GM23338 (cell line): Measurements from ENCODE around the gene LGALS8. TPM values are rescaled to one million over a fixed set of nuclear protein-coding genes. Genes with fewer than 3 reads are reported as not detected.

Source experiments
- EZH2 ChIP-seq: fragments of 200-600 bp; sonication (generic); IDR thresholded peaks from one replicate; pipeline ENCODE4 v1.8.0; 2017; ENCODE audit warnings: antibody characterized with exemption, mild to moderate bottlenecking, low read depth; ENCODE audit not compliant: unreplicated experiment
- STAT1 ChIP-seq: IDR thresholded peaks from one replicate; pipeline ENCODE4 v1.6.1; 2016; ENCODE audit warnings: antibody characterized with exemption; ENCODE audit not compliant: unreplicated experiment
- ZNF114 ChIP-seq: fragments of 250-450 bp; sonication (Bioruptor Pico); IDR thresholded peaks from 2 replicates; pipeline ENCODE4 v1.5.0; 2020; ENCODE audit warnings: mild to moderate bottlenecking, moderate library complexity
- ZNF331 ChIP-seq: fragments of 250-450 bp; sonication (Bioruptor Pico); IDR thresholded peaks from 2 replicates; pipeline ENCODE4 v1.5.0; 2020; ENCODE audit warnings: low read depth, mild to moderate bottlenecking, moderate library complexity
- polyA plus RNA-seq: library from polyadenylated mRNA; unstranded; fragments of >200 nt; fragmentation: Nextera tagmentation; extraction: Ambion mirVana; gene quantifications from 2 replicates; pipeline ENCODE4 v1.2.1, GENCODE V29; 2016
- total RNA-seq: library from RNA; depleted of rRNA; stranded (reverse); fragments of >200 nt; shearing (Covaris generic); gene quantifications from 2 replicates; pipeline ENCODE4 v1.2.3, GENCODE V29; 2014; rRNA removed
- TF ChIP-seq, protein P1 (sequence below): IDR thresholded peaks from one replicate; pipeline ENCODE4 v1.6.1; 2018; ENCODE audit warnings: antibody characterized with exemption; ENCODE audit not compliant: unreplicated experiment

LGALS8 gene
- total and polyA plus RNA-seq, 2 experiments from 2014 or later, result 10.1 to 11.5 TPM

DNA sequence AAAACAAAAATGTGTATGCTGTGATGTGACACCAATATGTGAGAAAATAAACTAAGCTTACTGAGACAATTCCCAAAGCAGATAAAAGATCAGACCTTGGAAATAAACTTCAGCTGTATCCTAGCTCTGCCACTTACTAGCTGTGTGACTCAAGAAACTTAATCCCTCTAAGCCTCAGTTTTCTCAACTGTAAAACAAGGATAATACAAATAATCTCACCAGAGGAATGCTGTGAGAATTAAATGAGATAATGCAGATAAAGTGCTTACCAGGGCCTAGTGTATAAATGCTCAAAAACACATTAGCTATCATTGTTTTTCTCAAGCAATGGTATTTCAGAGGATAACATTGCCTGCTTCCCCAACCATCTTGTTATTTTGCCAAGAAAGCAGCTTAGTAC is 78.4 kb downstream of the LGALS8 start (continued):
- no peak for TF ChIP-seq ZNF331
- TF ChIP-seq, protein P1, sequence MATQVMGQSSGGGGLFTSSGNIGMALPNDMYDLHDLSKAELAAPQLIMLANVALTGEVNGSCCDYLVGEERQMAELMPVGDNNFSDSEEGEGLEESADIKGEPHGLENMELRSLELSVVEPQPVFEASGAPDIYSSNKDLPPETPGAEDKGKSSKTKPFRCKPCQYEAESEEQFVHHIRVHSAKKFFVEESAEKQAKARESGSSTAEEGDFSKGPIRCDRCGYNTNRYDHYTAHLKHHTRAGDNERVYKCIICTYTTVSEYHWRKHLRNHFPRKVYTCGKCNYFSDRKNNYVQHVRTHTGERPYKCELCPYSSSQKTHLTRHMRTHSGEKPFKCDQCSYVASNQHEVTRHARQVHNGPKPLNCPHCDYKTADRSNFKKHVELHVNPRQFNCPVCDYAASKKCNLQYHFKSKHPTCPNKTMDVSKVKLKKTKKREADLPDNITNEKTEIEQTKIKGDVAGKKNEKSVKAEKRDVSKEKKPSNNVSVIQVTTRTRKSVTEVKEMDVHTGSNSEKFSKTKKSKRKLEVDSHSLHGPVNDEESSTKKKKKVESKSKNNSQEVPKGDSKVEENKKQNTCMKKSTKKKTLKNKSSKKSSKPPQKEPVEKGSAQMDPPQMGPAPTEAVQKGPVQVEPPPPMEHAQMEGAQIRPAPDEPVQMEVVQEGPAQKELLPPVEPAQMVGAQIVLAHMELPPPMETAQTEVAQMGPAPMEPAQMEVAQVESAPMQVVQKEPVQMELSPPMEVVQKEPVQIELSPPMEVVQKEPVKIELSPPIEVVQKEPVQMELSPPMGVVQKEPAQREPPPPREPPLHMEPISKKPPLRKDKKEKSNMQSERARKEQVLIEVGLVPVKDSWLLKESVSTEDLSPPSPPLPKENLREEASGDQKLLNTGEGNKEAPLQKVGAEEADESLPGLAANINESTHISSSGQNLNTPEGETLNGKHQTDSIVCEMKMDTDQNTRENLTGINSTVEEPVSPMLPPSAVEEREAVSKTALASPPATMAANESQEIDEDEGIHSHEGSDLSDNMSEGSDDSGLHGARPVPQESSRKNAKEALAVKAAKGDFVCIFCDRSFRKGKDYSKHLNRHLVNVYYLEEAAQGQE, result no peak
- TF ChIP-seq STAT1, result no peak
- TF ChIP-seq ZNF114 (CRISPR knock-in tag), result no peak
- no peak for TF ChIP-seq EZH2

Other genes with a start within 250 kb of the LGALS8 start
- gene ERO1B, start 242.0 kb upstream of the LGALS8 start, total RNA-seq, result 3.6 and 4.4 TPM in 2 replicates
- gene ERO1B, start 242.0 kb upstream of the LGALS8 start, polyA plus RNA-seq, result 2.4 and 2.6 TPM in 2 replicates
- gene EDARADD, start 129.7 kb upstream of the LGALS8 start, total RNA-seq, result 3.1 and 4.4 TPM in 2 replicates
- gene EDARADD, start 129.7 kb upstream of the LGALS8 start, polyA plus RNA-seq, result 3.2 and 3.7 TPM in 2 replicates
- 78.9 and 81.1 TPM in 2 replicates for gene HEATR1, start 80.5 kb downstream of the LGALS8 start, total RNA-seq
- 13.2 and 17.2 TPM in 2 replicates for gene HEATR1, start 80.5 kb downstream of the LGALS8 start, polyA plus RNA-seq
- gene ACTN2, start 162.5 kb downstream of the LGALS8 start, total RNA-seq, result 1.8 and 1.9 TPM in 2 replicates
- gene ACTN2, start 162.5 kb downstream of the LGALS8 start, polyA plus RNA-seq, result 2.2 and 2.8 TPM in 2 replicates